ENCODE data around the gene C19orf47. TPM values are rescaled to one million over a fixed set of nuclear protein-coding genes. Genes with fewer than 3 reads are reported as not detected.
"Not testable (repeated sequence)": the region's sequence is repeated elsewhere in the genome, so short reads cannot be mapped to it uniquely, and the experiment has no call there.

Gene C19orf47
- total and polyA plus RNA-seq, 8 donors = 0.58 to 59.7 (median 8.6) TPM

GRCh38 chr19:40335855-40336600, 12.2 kb downstream of the C19orf47 start:
- Histone ChIP-seq H3K9me3 (no peaks in the 10 kb centered on the region), H3K27ac (no peak overlapping the region), H3K36me3 (peaks cover 28 to 87% (median 84%) of the 10 kb centered on the region in 4 donors), H3K27me3 (no peaks in the 10 kb centered on the region), H3K4me1 (no peaks in the 10 kb centered on the region), H3K4me3 (no peak overlapping the region)
- TF ChIP-seq EP300 (IDR thresholded peaks at IDR 0.05) (no peak), POLR2AphosphoS5 (IDR thresholded peaks at IDR 0.05) (no peak), CTCF (IDR thresholded peaks at IDR 0.05) (no peak), POLR2A (IDR thresholded peaks at IDR 0.05) (no peak)
- no peak for DNase-seq
- WGBS, 5 donors = 91 to 96% (median 94%) methylated on average over 12 to 15 of the region's 15 CpGs
- intact Hi-C loops (cut with DNase I; ENCODE audit: low total_unique reads) = no loop called here

GRCh38 chr19:40335101-40335500, 13.1 kb downstream of the C19orf47 start:
- no peak overlapping the region for H3K27ac ChIP-seq
- TF ChIP-seq POLR2AphosphoS5 (IDR thresholded peaks at IDR 0.05) = no peak
- TF ChIP-seq POLR2A (IDR thresholded peaks at IDR 0.05) = no peak
- no peak for TF ChIP-seq CTCF (IDR thresholded peaks at IDR 0.05)
- TF ChIP-seq EP300 (IDR thresholded peaks at IDR 0.05) = no peak
- H3K9me3 ChIP-seq = no peaks in the 10 kb centered on the region
- H3K4me3 ChIP-seq = no peak overlapping the region
- no peak for DNase-seq
- no peaks in the 10 kb centered on the region for H3K27me3 ChIP-seq
- no peaks in the 10 kb centered on the region for H3K4me1 ChIP-seq
- intact Hi-C loops (cut with DNase I; ENCODE audit: low total_unique reads) = no loop called here
- H3K36me3 ChIP-seq = peaks cover 35 to 89% (median 85%) of the 10 kb centered on the region in 4 donors

GRCh38 chr19:40333083-40333482, 15.1 kb downstream of the C19orf47 start:
- whole genome bisulfite sequencing, 5 donors = 93 to 98% (median 96%) methylated on average over 6 of the region's 6 CpGs
- H3K4me3 ChIP-seq; H3K4me1 ChIP-seq; H3K27ac ChIP-seq; H3K9me3 ChIP-seq; DNase-seq; H3K27me3 ChIP-seq; intact Hi-C loops (cut with DNase I; ENCODE audit: low total_unique reads): not testable (repeated sequence)
- H3K36me3 ChIP-seq = peaks cover 42 to 91% (median 88%) of the 10 kb centered on the region in 4 donors

GRCh38 chr19:40332669-40333068, 15.5 kb downstream of the C19orf47 start:
- DNase-seq = no peak
- TF ChIP-seq POLR2AphosphoS5 (IDR thresholded peaks at IDR 0.05) = no peak
- no peak for TF ChIP-seq CTCF (IDR thresholded peaks at IDR 0.05)
- TF ChIP-seq POLR2A (IDR thresholded peaks at IDR 0.05) = no peak
- TF ChIP-seq EP300 (IDR thresholded peaks at IDR 0.05) = no peak
- 79 to 94% (median 82%) methylated on average over 6 of the region's 6 CpGs for WGBS, 5 donors
- Histone ChIP-seq H3K4me3 (no peak overlapping the region), H3K27ac (no peak overlapping the region), H3K36me3 (peaks cover 46 to 93% (median 90%) of the 10 kb centered on the region in 4 donors), H3K4me1 (no peaks in the 10 kb centered on the region), H3K27me3 (no peaks in the 10 kb centered on the region), H3K9me3 (no peaks in the 10 kb centered on the region)
- intact Hi-C loops (cut with DNase I; ENCODE audit: low total_unique reads) = no loop called here

DNA sequence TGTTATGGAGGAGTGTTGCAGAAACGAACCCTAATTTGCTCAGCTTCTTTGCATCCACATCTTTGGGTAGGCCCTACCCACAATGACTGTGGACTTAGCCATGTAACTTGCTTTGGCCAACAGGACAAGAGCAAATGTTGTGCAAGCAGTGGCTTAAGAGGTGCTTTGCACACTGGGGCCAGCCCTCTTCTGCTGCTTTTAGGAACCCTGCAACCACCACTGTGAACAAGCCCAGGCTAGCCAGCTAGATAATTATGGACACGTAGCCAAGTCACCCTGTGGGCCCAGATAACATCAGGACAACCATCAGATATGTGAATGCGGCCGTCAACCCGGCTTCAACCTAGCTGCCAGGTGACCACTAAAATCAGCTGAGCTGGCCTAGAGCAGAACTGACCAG, 17.1 kb downstream of the C19orf47 start:
- no peak overlapping the region for H3K27ac ChIP-seq
- intact Hi-C loops (cut with DNase I; ENCODE audit: low total_unique reads) = no loop called here
- no peak for TF ChIP-seq POLR2A (IDR thresholded peaks at IDR 0.05)
- TF ChIP-seq EP300 (IDR thresholded peaks at IDR 0.05) = no peak
- WGBS, 5 donors = 84 to 96% (median 94%) methylated on average over 5 of the region's 5 CpGs
- no peak overlapping the region for H3K4me3 ChIP-seq
- no peaks in the 10 kb centered on the region for H3K27me3 ChIP-seq
- peaks cover 57 to 100% (median 97%) of the 10 kb centered on the region in 4 donors for H3K36me3 ChIP-seq
- no peaks in the 10 kb centered on the region for H3K9me3 ChIP-seq
- H3K4me1 ChIP-seq = no peaks in the 10 kb centered on the region
- no peak for DNase-seq
